Stimulated activated CD4-positive, alpha-beta T cell treated with anti-CD3 and anti-CD28 coated beads, Interleukin-1b, Interleukin-23, amount 100 ng/mL, for 4 hours (primary cell): ENCODE data around the gene FZD4.
"Not testable (repeated sequence)": the region's sequence is repeated elsewhere in the genome, so short reads cannot be mapped to it uniquely, and the experiment has no call there.

Experiments used
- DNase-seq, 2 donors: peaks; one replicate each; pipeline ENCODE4 v3.0.0-alpha.2; 2020; ENCODE audit warnings: low read depth in 2 of 2

Gene FZD4

DNA sequence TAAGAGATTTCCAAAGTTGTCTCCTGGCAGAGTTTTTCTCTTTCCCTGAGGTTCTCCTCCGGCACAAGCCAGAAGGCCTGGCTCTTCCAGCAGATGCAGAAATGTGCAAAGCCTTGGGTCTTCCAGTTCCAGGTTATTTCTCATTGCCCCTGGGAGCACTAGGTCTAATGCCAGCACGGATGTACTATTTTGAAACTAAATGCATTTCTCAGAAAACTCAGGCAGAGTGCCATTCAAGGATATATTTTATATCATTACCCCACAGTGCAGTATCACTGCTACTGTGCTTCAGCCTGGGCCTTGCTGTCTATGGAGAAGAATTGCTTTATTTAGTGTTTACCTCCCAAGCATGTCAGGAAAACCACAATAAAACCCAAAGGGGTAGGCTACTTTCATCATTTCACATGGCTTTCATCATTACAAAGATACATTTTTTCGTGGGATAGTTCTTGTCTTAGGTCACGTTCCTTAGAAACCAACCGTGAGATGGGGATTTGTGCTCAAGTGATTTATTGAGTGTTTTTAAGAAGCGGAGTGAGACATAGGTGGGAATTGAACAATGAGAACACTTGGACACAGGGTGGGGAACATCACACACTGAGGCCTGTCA is 22.4 kb upstream of the FZD4 start:
- DNase-seq, result no peak

GRCh38 chr11:86972734-86973133 is 17.5 kb upstream of the FZD4 start:
- no peak for DNase-seq

DNA sequence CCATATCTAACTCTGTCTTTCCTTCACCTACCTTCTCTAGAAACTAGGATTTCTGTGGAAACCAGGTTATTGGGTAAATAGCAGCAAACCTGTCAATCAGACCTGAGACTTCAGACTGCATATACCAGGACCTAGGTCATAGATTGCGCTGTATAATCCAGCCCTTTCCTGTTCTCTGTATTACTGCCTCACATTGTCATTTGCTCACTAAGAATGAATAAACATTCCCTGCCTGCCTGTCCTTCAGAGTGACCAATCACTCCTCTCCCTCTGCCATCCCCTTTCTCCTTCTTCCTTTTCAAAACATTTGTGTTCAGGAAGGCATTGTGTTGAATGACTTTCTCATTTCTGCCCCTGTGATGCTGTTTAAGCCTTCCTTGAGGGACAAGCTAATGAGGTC is 14.1 kb upstream of the FZD4 start:
- no peak for DNase-seq

DNA sequence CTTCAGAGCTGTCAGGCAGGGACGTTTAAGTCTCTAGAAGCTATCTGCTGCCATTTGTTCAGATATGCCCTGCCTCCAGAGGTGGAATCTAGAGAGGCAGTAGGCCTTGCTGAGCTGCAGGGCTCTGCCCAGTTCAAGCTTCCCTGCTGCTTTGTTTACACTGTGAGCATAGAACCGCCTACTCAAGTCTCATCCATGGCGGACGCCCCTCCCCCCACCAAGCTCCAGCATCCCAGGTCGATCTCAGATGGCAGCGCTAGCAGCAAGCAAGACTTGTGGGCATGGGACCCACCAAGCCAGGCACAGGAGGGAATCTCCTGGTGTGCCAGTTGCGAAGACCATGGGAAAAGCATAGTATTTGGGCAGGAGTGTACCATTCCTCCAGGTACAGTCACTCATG is 12.4 kb upstream of the FZD4 start:
- not testable (repeated sequence) for DNase-seq

DNA sequence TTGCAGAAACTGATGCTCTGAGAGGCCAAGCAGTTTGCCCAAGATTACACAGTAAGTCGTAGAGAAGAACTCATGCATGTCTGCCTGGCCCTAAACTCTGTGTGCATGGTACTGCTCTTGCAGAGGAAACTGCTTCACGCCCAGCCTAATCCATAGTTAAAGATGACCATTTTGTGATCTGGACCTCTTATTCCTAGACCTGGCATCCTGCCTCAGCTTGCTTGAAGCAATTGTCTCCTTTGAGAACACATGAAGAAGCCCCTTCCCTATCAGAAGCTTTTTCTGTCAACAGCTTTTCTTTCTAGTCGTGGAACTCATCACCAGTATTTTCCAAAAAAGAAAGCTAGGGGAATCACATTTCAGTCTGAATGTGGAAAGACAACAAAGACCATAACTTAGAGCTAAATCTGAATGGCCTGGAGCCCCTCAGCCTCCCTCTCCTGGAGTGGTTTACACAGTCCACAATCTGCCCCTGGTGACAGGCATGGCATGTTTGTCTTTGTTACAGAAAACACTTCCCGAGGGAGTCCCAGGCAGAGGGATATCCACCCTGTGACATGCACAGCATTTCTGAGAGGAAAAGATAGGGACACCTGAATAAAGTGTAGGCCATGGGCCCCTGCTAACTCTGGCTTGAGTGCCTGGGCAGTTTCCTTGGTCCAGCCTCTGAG is 2.9 kb upstream of the FZD4 start:
- DNase-seq, result no peak

- no peak for DNase-seq
Measured at GRCh38 chr11:86956905-86957195, 1.7 kb upstream of the FZD4 start.

DNA sequence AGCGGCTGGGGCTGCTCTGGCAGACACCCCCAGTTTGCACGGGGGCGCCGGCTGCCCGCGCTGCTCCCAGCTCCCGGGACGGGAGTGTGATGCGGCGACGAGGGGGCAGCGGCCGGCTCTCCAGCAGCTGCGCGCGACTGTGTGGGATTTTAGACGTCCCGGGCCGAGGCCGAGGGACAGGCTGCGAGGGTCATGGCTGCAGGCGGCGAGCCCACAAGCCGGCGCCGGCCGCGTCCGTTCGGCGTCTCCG is 159 bp downstream of the FZD4 start:
- DNase-seq, result no peak

DNA sequence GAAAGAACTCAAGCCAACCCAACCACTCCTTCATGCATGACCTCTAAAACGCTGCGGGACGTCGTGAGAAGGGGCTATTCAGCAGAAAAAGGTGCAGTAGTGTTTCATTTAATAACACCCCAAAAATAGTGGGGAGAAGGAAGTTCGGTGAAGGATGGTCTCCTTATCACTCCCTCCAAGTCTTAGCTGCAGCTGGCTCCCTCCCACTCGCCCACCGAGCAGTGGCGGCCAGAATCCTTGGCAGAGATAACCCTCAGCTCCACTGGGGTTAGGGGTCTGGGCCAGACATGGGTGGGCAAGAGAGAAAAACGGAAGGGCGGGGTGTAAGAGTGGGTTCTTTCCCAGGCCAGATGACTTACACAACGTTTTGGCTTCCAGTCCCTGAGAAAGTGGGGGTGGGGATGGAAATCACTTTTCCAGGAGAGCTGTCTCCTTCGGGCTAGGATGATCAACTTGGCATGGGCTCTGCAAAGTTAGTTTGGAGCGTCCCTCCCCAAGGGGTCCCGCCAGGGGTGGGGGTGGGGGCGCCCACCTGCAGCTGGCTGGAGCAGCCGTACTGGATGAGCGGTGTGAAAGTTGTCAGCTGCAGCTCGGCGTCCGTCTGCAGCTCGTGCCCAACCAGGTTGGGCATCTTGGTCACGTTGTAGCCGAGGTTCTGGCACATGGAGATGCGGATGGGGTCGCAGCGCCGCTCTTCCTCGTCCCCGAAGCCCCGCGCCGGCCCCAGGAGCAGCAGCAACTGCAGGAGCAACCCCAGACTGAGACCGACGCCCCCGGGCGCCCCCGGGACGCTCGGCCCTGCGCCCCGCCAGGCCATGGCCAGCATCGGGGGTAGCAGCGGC is 705 bp downstream of the FZD4 start:
- DNase-seq, result no peak

DNA sequence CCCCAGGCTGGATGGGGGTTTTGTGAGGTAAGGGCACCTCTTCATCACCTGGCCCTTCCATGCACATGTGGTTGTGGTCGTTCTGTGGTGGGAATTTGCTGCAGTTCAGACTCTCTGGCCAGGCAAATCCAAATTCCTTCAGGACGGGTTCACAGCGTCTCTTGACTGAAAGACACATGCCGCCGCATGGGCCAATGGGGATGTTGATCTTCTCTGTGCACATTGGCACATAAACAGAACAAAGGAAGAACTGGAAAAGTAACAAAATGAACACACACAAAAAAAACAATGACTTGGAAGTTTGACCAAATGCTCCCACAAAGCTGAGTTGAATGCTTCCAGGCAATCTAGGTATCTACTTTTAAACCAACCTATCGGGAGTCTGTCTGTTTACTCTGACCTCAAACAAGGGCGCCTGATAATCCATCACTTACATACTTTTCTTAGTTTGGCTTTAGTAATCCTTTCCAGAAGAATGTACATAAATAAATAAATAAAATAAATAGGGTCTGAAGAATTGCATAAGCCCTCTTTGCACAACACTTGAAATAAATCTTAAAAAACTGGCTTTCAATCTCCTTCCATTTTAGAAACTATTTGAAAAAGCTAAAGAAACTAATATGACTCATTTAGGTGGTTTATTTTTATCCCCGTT is 2.8 kb downstream of the FZD4 start:
- DNase-seq, result no peak

GRCh38 chr11:86951706-86952105 is 3.5 kb downstream of the FZD4 start:
- no peak for DNase-seq

GRCh38 chr11:86950661-86950995 is 4.6 kb downstream of the FZD4 start:
- DNase-seq, result no peak

- DNase-seq, result no peak
Measured at GRCh38 chr11:86949995-86950660, 5.1 kb downstream of the FZD4 start.

- DNase-seq, result no peak
Measured at GRCh38 chr11:86948733-86949132, 6.5 kb downstream of the FZD4 start.

DNA sequence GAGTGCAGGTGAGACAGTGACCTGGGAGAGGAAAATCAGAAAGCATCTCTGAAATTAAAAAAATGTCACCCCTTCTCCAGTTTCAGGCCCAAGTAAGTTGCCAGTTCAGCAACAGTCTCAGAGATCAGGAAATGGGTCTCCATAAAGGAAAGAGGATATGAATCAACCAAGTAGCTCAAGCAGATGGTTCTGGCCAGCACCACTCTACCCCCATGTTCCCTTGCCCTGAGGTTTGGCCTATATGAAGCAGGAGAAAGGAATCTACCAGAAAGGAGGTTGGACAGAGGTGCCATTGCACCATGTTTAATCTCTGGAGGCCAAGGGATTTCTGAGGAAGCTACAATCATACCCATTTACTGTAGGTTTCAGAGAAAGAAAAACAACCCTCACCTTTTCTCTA is 7.7 kb downstream of the FZD4 start:
- no peak for DNase-seq

DNA sequence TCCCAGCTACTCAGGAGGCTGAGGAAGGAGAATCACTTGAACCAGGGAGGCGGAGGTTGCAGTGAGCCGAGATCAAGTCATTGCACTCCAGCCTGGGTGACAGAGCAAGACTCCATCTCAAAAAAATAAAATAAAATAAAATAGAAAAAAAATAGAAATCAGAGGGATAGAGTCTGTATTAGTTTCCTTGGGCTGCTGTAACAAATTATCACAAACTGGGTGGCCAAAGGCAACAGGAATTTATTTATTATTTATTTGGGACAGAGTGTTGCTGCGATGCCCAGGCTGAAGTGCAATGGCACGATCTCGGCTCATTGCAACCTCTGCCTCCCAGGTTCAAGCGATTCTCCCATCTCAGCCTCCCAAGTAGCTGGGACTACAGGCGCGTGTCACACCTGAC is 11.7 kb downstream of the FZD4 start:
- DNase-seq, result not testable (repeated sequence)

DNA sequence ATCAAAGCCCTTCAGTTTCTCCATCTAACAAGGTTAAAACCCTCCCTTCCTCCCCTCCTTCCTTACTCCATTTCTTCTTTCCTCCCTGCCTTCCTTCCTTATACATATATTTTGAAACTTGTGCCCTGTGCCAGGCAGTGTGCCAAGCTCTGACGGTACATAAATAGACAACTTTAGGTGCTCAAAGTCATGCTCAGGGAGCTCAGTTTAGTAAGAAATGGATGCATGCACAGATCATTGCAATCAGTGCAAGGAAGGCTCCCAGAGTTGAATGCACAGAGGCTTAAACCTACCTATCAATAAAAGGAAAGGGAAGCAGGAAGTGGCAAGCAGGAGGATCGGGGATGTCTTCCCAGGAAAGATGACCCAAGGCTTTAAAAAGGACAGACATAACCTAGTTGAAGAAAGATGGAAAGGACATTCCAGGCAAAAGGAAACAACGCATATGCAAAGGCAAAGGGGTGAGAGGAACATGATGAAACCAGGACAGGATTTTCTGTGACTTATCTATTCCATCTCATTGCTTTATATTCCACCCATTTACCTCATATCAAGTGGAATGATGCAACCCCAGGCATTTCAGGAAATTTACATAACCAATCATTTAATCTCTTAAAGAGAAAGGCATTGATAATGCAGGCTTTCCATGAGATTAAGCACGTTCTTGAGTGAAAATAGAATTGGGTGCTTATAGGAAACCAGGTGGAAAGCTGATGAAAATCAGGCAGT is 13.2 kb downstream of the FZD4 start:
- DNase-seq, result no peak

DNA sequence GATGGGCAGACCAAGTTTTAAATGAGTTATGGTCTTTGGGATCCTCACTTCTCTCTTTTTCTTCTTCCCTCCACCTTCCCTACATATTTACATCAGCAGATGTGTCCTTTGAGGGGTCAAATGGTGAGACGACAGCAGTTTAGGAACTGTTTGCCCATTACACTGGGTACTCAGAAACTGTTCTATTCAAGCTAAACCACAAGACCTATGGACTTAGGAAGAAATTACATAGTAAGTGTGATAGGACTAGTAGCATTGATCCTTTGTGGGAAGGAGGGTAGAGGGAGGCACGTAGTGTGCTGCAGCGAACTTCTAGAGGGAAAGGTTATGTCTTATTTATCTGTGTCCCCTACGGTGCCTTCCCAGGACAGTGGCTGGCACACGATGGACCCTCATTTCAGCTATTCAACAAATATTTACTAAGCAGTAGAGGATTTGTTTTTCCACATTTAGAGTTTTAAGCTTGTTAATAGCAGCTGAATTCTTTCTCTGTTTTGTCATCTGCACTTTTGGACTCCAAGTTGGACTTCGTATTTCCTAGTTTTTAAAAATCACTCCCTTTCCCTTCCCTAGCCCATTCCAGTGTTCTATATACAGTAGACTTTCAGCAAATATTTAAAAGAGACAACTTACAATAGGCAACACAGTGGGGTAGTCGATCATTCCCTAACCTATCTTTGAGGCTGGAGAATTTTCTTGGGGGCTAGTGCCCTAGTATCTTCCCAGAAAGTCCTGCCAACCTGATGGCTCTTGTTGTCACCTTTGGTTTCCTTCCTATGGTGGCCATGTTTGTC is 13.9 kb downstream of the FZD4 start:
- no peak for DNase-seq

DNA sequence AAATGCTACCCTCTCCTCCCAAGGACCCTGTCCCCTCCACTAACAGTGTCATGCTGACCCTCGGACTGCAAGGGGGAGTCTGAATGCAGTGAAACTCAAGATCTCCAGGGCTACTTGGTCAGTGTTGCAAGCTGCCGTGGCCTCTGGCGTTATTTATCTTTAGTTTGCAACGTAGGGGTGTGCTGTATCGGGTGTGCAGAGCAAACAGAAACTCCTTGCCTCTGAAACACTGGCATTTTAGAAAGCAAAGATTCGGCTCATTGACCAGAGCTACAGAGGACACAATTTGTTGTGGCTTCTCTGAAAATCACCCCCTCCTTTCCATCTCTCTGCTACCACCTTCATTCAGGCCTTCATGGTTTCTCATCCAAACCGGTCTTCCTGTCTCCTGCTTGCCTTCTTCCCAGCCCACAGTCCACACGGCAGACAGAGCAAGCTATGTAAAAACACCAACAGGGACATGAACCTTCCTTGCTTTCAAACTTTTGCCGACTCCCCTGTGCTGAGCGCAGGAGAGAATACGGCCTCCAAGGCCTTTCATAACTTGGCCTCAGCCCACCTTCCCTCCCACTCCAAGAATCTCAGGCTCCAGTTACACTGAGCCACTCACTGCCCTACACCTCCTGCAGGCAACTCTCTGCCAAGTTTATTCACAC is 14.9 kb downstream of the FZD4 start:
- no peak for DNase-seq

GRCh38 chr11:86938900-86939880 is 16.0 kb downstream of the FZD4 start:
- DNase-seq, result no peak
